Suprapubic skin (tissue), 4 donors: ENCODE measurements around the gene CALN1. TPM values are rescaled to one million over a fixed set of nuclear protein-coding genes. Genes with fewer than 3 reads are reported as not detected.

Source experiments
- DNase-seq, 2 donors: peaks; one replicate each; pipeline ENCODE4 v3.0.0-alpha.2; 2019; ENCODE audit warnings: low spot score in 2 of 2
- H3K27ac ChIP-seq: fragments of 200-600 bp; sonication (generic); one replicate; pipeline ENCODE4 v1.5.1; 2019
- H3K27me3 ChIP-seq: fragments of 200-600 bp; sonication (generic); one replicate; pipeline ENCODE4 v1.5.1; 2019
- H3K36me3 ChIP-seq: fragments of 200-600 bp; sonication (generic); one replicate; pipeline ENCODE4 v1.5.1; 2019
- H3K4me1 ChIP-seq: fragments of 200-600 bp; sonication (generic); one replicate; pipeline ENCODE4 v1.5.1; 2019
- H3K4me3 ChIP-seq: fragments of 200-600 bp; sonication (generic); one replicate; pipeline ENCODE4 v1.5.1; 2019; ENCODE audit warnings: mild to moderate bottlenecking
- H3K9me3 ChIP-seq: fragments of 200-600 bp; sonication (generic); one replicate; pipeline ENCODE4 v1.5.1; 2019
- CTCF ChIP-seq, 2 donors: fragments of 200-600 bp in 1 of 2; fragments of 450-650 bp in 1 of 2; sonication (generic) in 1 of 2; IDR thresholded peaks; one replicate each; pipeline ENCODE4 v1.5.1; 2016 to 2019; ENCODE audit warnings: antibody characterized with exemption in 2 of 2, mild to moderate bottlenecking in 1 of 2, moderate library complexity in 1 of 2
- EP300 ChIP-seq: sonication (generic); formaldehyde crosslinking; IDR thresholded peaks from one replicate; pipeline ENCODE4 v1.6.1; 2017; ENCODE audit warnings: antibody characterized with exemption
- POLR2A ChIP-seq, 2 donors: fragments of 450-650 bp; IDR thresholded peaks; one replicate each; pipeline ENCODE4 v1.6.1; 2017; ENCODE audit warnings: antibody characterized with exemption in 2 of 2, mild to moderate bottlenecking in 2 of 2, moderate library complexity in 2 of 2
- POLR2AphosphoS5 ChIP-seq, 3 donors: sonication (generic); formaldehyde crosslinking; IDR thresholded peaks; one replicate each; pipeline ENCODE4 v1.6.1; 2017; ENCODE audit warnings: antibody characterized with exemption in 3 of 3
- WGBS: methylation state at CpG from one replicate; pipeline ENCODE4 v1.1.5; 2018; 5-methylcytosine and 5-hydroxymethylcytosine counted together
- total RNA-seq, 4 donors: library from RNA; depleted of rRNA; stranded (reverse); fragments of >200 nt; gene quantifications; one replicate each; pipeline ENCODE4 v1.1.0, GENCODE V29; 2016

The CALN1 gene
- total RNA-seq, 4 donors from 2014 or later: 0.91 to 10.0 (median 3.9) TPM

- DNase-seq: no peak
- Histone ChIP-seq H3K4me1 (no peaks in the 10 kb centered on the region), H3K36me3 (no peaks in the 10 kb centered on the region), H3K9me3 (peaks cover 9% of the 10 kb centered on the region), H3K4me3 (no peak overlapping the region), H3K27me3 (no peaks in the 10 kb centered on the region), H3K27ac (no peak overlapping the region)
- TF ChIP-seq POLR2AphosphoS5 (IDR thresholded peaks at IDR 0.05): no peak
- no peak for TF ChIP-seq EP300
- no peak for TF ChIP-seq CTCF (IDR thresholded peaks at IDR 0.05)
- TF ChIP-seq POLR2A (IDR thresholded peaks at IDR 0.05): no peak
- 66% methylated on average over 3 of the region's 3 CpGs for WGBS
Measured at GRCh38 chr7:71783779-71784178, 628.4 kb downstream of the CALN1 start.

- Histone ChIP-seq H3K9me3 (peaks cover 2% of the 10 kb centered on the region), H3K4me1 (no peaks in the 10 kb centered on the region), H3K4me3 (no peak overlapping the region), H3K27me3 (no peaks in the 10 kb centered on the region), H3K27ac (no peak overlapping the region), H3K36me3 (no peaks in the 10 kb centered on the region)
- no peak for DNase-seq
- no peak for TF ChIP-seq POLR2AphosphoS5 (IDR thresholded peaks at IDR 0.05)
- TF ChIP-seq EP300: no peak
- TF ChIP-seq CTCF (IDR thresholded peaks at IDR 0.05): no peak
- 78% methylated on average over 3 of the region's 3 CpGs for WGBS
Measured at GRCh38 chr7:71782051-71782450, 630.1 kb downstream of the CALN1 start.

GRCh38 chr7:71780282-71780681 is 631.9 kb downstream of the CALN1 start:
- H3K27ac ChIP-seq: no peak overlapping the region
- H3K36me3 ChIP-seq: no peaks in the 10 kb centered on the region
- no peaks in the 10 kb centered on the region for H3K4me1 ChIP-seq
- no peak for TF ChIP-seq POLR2A (IDR thresholded peaks at IDR 0.05)
- no peak for TF ChIP-seq POLR2AphosphoS5 (IDR thresholded peaks at IDR 0.05)
- no peak for TF ChIP-seq CTCF (IDR thresholded peaks at IDR 0.05)
- no peak for TF ChIP-seq EP300
- H3K4me3 ChIP-seq: no peak overlapping the region
- no peaks in the 10 kb centered on the region for H3K9me3 ChIP-seq
- WGBS: 53% methylated on average over 7 of the region's 7 CpGs
- no peak for DNase-seq
- no peaks in the 10 kb centered on the region for H3K27me3 ChIP-seq

DNA sequence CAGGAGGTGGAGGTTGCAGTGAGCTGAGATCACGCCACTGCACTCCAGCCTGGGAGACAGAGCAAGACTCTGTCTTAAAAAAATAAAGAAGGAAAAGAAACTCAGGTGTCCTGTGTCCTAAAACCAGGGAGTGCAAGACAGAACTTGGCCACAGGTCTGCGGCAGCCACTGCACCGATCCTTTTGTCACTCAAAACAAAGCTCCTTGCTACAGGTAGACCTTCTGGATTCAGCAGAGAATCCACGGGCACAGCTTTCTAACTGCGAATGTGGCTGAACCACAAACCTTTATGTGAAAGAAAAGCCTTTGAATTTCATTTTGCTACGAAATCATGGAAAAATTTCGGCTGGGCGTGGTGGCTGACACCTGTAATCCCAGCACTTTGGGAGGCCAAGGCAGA is 634.9 kb downstream of the CALN1 start:
- Histone ChIP-seq H3K4me1 (no peaks in the 10 kb centered on the region), H3K36me3 (no peaks in the 10 kb centered on the region), H3K9me3 (no peaks in the 10 kb centered on the region), H3K27ac (no peak overlapping the region), H3K27me3 (no peaks in the 10 kb centered on the region), H3K4me3 (no peak overlapping the region)
- WGBS: 92% methylated on average over 8 of the region's 8 CpGs
- DNase-seq: no peak
- TF ChIP-seq POLR2AphosphoS5 (IDR thresholded peaks at IDR 0.05) (no peak), POLR2A (IDR thresholded peaks at IDR 0.05) (no peak), EP300 (no peak), CTCF (IDR thresholded peaks at IDR 0.05) (no peak)

GRCh38 chr7:71776726-71777125 is 635.4 kb downstream of the CALN1 start:
- WGBS: 85% methylated on average over 9 of the region's 9 CpGs
- H3K27me3 ChIP-seq: no peaks in the 10 kb centered on the region
- no peak for DNase-seq

More at GRCh38 chr7:71776726-71777125, 635.4 kb downstream of the CALN1 start:
- Histone ChIP-seq H3K36me3 (no peaks in the 10 kb centered on the region), H3K27ac (no peak overlapping the region), H3K4me3 (no peak overlapping the region), H3K4me1 (no peaks in the 10 kb centered on the region), H3K9me3 (no peaks in the 10 kb centered on the region)
- TF ChIP-seq POLR2AphosphoS5 (IDR thresholded peaks at IDR 0.05) (no peak), EP300 (no peak), CTCF (IDR thresholded peaks at IDR 0.05) (no peak), POLR2A (IDR thresholded peaks at IDR 0.05) (no peak)
